ENCODE measurements around the gene MYO6. TPM values are rescaled to one million over a fixed set of nuclear protein-coding genes. Genes with fewer than 3 reads are reported as not detected.

Gene MYO6
- total and polyA plus RNA-seq, 7 donors = 0.93 to 3.7 (median 2.4) TPM

GRCh38 chr6:75940564-75940963, 191.5 kb downstream of the MYO6 start:
- DNase-seq = no peak
- ATAC-seq = no peak
- Histone ChIP-seq H3K9me3 (no peaks in the 10 kb centered on the region), H3K4me3 (no peak overlapping the region), H3K36me3 (ENCODE audit: insufficient read depth in 1 of 2, low read depth in 1 of 2) (no peaks in the 10 kb centered on the region), H3K27me3 (ENCODE audit: insufficient read depth in 3 of 3, low read length in 2 of 3) (peaks cover 0 to 2% (median 0%) of the 10 kb centered on the region in 3 donors), H3K27ac (no peak overlapping the region), H3K4me1 (no peaks in the 10 kb centered on the region)
- TF ChIP-seq CTCF (IDR thresholded peaks at IDR 0.05) = no peak
- WGBS, 3 donors = 53 to 56% (median 53%) methylated on average over 4 of the region's 4 CpGs
- intact Hi-C loops (cut with DNase I) = no loop called here

- TF ChIP-seq CTCF (IDR thresholded peaks at IDR 0.05) = no peak
- Histone ChIP-seq H3K9me3 (no peaks in the 10 kb centered on the region), H3K36me3 (ENCODE audit: insufficient read depth in 1 of 2, low read depth in 1 of 2) (no peaks in the 10 kb centered on the region), H3K27me3 (ENCODE audit: insufficient read depth in 3 of 3, low read length in 2 of 3) (no peaks in the 10 kb centered on the region), H3K4me3 (no peak overlapping the region), H3K4me1 (no peaks in the 10 kb centered on the region), H3K27ac (no peak overlapping the region)
- 29 to 35% (median 33%) methylated on average over 1 of the region's 1 CpG for WGBS, 3 donors
- ATAC-seq = no peak
- no peak for DNase-seq
- intact Hi-C loops (cut with DNase I) = no loop called here
Observed at GRCh38 chr6:75941509-75941908, 192.5 kb downstream of the MYO6 start.

- 49 to 66% (median 50%) methylated on average over 2 of the region's 2 CpGs for WGBS, 3 donors
- no peaks in the 10 kb centered on the region for H3K27me3 ChIP-seq (ENCODE audit: insufficient read depth in 3 of 3, low read length in 2 of 3)
- TF ChIP-seq CTCF (IDR thresholded peaks at IDR 0.05) = no peak
- no peak overlapping the region for H3K4me3 ChIP-seq
- H3K27ac ChIP-seq = no peak overlapping the region
- intact Hi-C loops (cut with DNase I) = no loop called here
- no peaks in the 10 kb centered on the region for H3K9me3 ChIP-seq
- H3K4me1 ChIP-seq = no peaks in the 10 kb centered on the region
- DNase-seq (no peak), ATAC-seq (no peak)
- no peaks in the 10 kb centered on the region for H3K36me3 ChIP-seq (ENCODE audit: insufficient read depth in 1 of 2, low read depth in 1 of 2)
Observed at GRCh38 chr6:75943381-75943780, 194.3 kb downstream of the MYO6 start.

- TF ChIP-seq CTCF (IDR thresholded peaks at IDR 0.05) = no peak
- DNase-seq (no peak), ATAC-seq (no peak)
- Histone ChIP-seq H3K4me1 (no peaks in the 10 kb centered on the region), H3K4me3 (no peak overlapping the region), H3K27me3 (ENCODE audit: insufficient read depth in 3 of 3, low read length in 2 of 3) (no peaks in the 10 kb centered on the region), H3K27ac (no peak overlapping the region), H3K9me3 (no peaks in the 10 kb centered on the region), H3K36me3 (ENCODE audit: insufficient read depth in 1 of 2, low read depth in 1 of 2) (no peaks in the 10 kb centered on the region)
- intact Hi-C loops (cut with DNase I) = no loop called here
- 52 to 56% (median 53%) methylated on average over 4 of the region's 4 CpGs for WGBS, 3 donors
Observed at GRCh38 chr6:75946146-75946831, 197.2 kb downstream of the MYO6 start.

- no peak overlapping the region for H3K4me3 ChIP-seq
- no peaks in the 10 kb centered on the region for H3K9me3 ChIP-seq
- no peak for DNase-seq
- no peaks in the 10 kb centered on the region for H3K4me1 ChIP-seq
- H3K27me3 ChIP-seq (ENCODE audit: insufficient read depth in 3 of 3, low read length in 2 of 3) = no peaks in the 10 kb centered on the region
- intact Hi-C loops (cut with DNase I) = no loop called here
- no peaks in the 10 kb centered on the region for H3K36me3 ChIP-seq (ENCODE audit: insufficient read depth in 1 of 2, low read depth in 1 of 2)
- WGBS, 3 donors = 77 to 90% (median 85%) methylated on average over 5 of the region's 5 CpGs
- ATAC-seq = no peak
- TF ChIP-seq CTCF (IDR thresholded peaks at IDR 0.05) = no peak
- no peak overlapping the region for H3K27ac ChIP-seq
Observed at GRCh38 chr6:75947935-75948334, 198.9 kb downstream of the MYO6 start.
